Ishikawa (cell line): Measurements from ENCODE around the gene STIMATE.

Source experiments
- CEBPB ChIP-seq: IDR thresholded peaks from 2 replicates; pipeline ENCODE4 v1.6.1; 2012
- CREB1 ChIP-seq: IDR thresholded peaks from 2 replicates; pipeline ENCODE4 v1.6.1; 2012; ENCODE audit warnings: low read depth
- EGR1 ChIP-seq: IDR thresholded peaks from 2 replicates; pipeline ENCODE4 v1.6.1; 2012
- EP300 ChIP-seq: IDR thresholded peaks from 2 replicates; pipeline ENCODE4 v1.6.1; 2012; ENCODE audit warnings: borderline replicate concordance
- FOXM1 ChIP-seq: IDR thresholded peaks from 2 replicates; pipeline ENCODE4 v1.6.1; 2012; ENCODE audit warnings: low read depth, borderline replicate concordance
- NFIC ChIP-seq: IDR thresholded peaks from 2 replicates; pipeline ENCODE4 v1.6.1; 2012
- RAD21 ChIP-seq: IDR thresholded peaks from 2 replicates; pipeline ENCODE4 v1.6.1; 2012; ENCODE audit warnings: low read depth
- TAF1 ChIP-seq: IDR thresholded peaks from 2 replicates; pipeline ENCODE4 v1.6.1; 2012; ENCODE audit warnings: low read depth, mild to moderate bottlenecking
- TCF12 ChIP-seq: IDR thresholded peaks from 2 replicates; pipeline ENCODE4 v1.6.1; 2012; ENCODE audit warnings: low read depth
- TEAD4 ChIP-seq: IDR thresholded peaks from 2 replicates; pipeline ENCODE4 v1.6.1; 2012
- YY1 ChIP-seq: IDR thresholded peaks from 2 replicates; pipeline ENCODE4 v1.6.1; 2012; ENCODE audit warnings: low read depth
- ZBTB7A ChIP-seq: IDR thresholded peaks from 2 replicates; pipeline ENCODE4 v1.6.1; 2012; ENCODE audit warnings: low read depth
- TF ChIP-seq, protein P1 (sequence below): IDR thresholded peaks from 2 replicates; pipeline ENCODE4 v1.6.1; 2012
- TF ChIP-seq, protein P2 (sequence below): IDR thresholded peaks from 2 replicates; pipeline ENCODE4 v1.6.1; 2012
- TF ChIP-seq, protein P3 (sequence below): IDR thresholded peaks from 2 replicates; pipeline ENCODE4 v1.6.1; 2012; ENCODE audit warnings: low read depth, mild to moderate bottlenecking

Gene STIMATE

DNA sequence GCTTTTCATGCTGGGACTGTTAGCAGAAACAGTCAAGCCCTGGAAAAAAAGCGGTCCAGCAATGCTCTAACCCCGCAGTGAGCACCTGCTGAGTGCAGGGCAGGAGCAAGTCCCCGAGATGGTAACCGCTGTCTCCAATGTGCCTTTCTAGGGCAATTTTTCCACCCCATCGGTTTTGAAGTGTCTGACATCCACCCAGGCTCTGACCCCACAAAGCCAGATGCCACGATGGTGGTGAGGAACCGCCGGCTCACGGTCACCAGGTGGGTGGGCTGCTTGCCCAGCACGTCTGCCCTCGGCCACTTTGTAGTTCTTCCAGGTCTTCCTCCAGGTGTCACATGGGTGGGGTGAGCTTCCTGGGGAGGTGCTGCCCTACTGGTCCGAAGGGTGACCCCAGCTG, 106.0 kb downstream of the STIMATE start:
- TF ChIP-seq TAF1, result no peak
- TF ChIP-seq TCF12, result no peak
- TF ChIP-seq, protein P1, sequence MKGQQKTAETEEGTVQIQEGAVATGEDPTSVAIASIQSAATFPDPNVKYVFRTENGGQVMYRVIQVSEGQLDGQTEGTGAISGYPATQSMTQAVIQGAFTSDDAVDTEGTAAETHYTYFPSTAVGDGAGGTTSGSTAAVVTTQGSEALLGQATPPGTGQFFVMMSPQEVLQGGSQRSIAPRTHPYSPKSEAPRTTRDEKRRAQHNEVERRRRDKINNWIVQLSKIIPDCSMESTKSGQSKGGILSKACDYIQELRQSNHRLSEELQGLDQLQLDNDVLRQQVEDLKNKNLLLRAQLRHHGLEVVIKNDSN, result no peak
- TF ChIP-seq CEBPB, result no peak
- no peak for TF ChIP-seq EGR1
- TF ChIP-seq, protein P2, sequence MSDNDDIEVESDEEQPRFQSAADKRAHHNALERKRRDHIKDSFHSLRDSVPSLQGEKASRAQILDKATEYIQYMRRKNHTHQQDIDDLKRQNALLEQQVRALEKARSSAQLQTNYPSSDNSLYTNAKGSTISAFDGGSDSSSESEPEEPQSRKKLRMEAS, result no peak
- no peak for TF ChIP-seq RAD21
- TF ChIP-seq, protein P3, sequence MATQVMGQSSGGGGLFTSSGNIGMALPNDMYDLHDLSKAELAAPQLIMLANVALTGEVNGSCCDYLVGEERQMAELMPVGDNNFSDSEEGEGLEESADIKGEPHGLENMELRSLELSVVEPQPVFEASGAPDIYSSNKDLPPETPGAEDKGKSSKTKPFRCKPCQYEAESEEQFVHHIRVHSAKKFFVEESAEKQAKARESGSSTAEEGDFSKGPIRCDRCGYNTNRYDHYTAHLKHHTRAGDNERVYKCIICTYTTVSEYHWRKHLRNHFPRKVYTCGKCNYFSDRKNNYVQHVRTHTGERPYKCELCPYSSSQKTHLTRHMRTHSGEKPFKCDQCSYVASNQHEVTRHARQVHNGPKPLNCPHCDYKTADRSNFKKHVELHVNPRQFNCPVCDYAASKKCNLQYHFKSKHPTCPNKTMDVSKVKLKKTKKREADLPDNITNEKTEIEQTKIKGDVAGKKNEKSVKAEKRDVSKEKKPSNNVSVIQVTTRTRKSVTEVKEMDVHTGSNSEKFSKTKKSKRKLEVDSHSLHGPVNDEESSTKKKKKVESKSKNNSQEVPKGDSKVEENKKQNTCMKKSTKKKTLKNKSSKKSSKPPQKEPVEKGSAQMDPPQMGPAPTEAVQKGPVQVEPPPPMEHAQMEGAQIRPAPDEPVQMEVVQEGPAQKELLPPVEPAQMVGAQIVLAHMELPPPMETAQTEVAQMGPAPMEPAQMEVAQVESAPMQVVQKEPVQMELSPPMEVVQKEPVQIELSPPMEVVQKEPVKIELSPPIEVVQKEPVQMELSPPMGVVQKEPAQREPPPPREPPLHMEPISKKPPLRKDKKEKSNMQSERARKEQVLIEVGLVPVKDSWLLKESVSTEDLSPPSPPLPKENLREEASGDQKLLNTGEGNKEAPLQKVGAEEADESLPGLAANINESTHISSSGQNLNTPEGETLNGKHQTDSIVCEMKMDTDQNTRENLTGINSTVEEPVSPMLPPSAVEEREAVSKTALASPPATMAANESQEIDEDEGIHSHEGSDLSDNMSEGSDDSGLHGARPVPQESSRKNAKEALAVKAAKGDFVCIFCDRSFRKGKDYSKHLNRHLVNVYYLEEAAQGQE, result no peak
- TF ChIP-seq FOXM1, result no peak
- TF ChIP-seq CREB1, result no peak
- no peak for TF ChIP-seq YY1
- no peak for TF ChIP-seq NFIC
- no peak for TF ChIP-seq ZBTB7A
- TF ChIP-seq EP300, result no peak
- TF ChIP-seq TEAD4, result no peak

DNA sequence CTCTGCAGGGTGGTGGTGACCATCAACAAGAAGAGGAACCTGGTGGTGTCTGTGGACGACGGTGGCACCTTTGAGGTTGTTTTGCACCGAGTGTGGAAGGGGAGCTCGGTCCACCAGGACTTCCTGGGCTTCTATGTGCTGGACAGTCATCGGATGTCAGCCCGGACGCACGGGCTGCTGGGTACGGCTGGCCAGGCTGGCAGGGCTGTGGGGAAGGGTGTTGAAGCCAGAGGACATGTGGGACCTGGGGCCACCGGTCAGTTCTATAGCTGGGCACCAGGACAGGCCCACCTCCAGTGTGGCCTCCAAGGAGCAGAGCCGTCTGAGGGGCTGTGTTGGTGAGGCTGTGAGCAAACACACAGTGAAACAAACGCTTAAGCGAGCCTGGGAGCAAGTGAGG, 106.6 kb downstream of the STIMATE start:
- no peak for TF ChIP-seq CEBPB
- no peak for TF ChIP-seq EP300
- TF ChIP-seq ZBTB7A, result no peak
- TF ChIP-seq TAF1, result no peak
- no peak for TF ChIP-seq FOXM1
- TF ChIP-seq EGR1, result no peak
- no peak for TF ChIP-seq YY1
- no peak for TF ChIP-seq RAD21
- TF ChIP-seq TCF12, result no peak
- TF ChIP-seq, protein P3, result no peak
- no peak for TF ChIP-seq CREB1
- TF ChIP-seq, protein P2, result no peak
- no peak for TF ChIP-seq TEAD4
- TF ChIP-seq, protein P1, result no peak
- TF ChIP-seq NFIC, result no peak

DNA sequence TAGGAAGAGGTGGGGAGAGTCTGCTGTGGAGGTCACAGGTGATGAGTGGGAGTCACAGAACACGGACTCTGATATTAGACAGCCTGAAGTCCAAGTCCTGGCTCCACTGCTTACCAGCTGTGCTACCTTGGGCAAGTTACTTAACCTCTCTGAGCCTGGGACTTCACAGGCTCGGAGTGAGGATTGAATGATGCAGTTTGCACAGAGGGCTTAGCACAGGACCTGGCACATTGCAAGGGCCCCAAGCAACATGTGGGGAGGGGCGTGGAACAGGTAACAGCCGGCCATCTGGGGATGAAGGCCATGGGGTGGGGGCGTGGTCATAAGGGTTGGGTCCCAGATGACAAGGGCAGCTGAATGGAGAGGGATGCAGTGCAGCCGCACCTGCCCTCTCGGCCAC, 107.0 kb downstream of the STIMATE start:
- TF ChIP-seq ZBTB7A (no peak), TAF1 (no peak), EP300 (no peak)

DNA sequence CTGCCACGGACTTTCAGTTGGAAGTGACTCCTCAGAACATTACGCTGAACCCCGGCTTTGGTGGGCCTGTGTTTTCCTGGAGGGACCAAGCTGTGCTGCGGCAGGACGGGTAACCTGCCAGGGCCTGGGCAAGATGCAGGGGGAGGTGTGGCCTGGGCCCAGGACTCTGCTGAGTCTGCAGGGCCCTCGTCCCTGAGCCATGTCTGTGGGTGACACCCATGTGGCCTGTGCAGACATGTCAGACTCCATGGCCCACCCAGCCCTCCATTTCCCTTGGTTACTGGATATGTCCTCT, 107.7 kb downstream of the STIMATE start:
- TF ChIP-seq ZBTB7A, result no peak
- TF ChIP-seq, protein P1, result no peak
- no peak for TF ChIP-seq EP300
- no peak for TF ChIP-seq YY1
- TF ChIP-seq TCF12, result no peak
- TF ChIP-seq, protein P3, result no peak
- TF ChIP-seq TAF1, result no peak
